Fibroblast of gingiva (primary cell): ENCODE measurements around the gene CARD18.

ENCODE experiments used
- DNase-seq: peaks from one replicate; pipeline ENCODE4 v3.0.0-alpha.2; 2011; ENCODE audit warnings: low read depth

The CARD18 gene, protein sequence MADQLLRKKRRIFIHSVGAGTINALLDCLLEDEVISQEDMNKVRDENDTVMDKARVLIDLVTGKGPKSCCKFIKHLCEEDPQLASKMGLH

DNA sequence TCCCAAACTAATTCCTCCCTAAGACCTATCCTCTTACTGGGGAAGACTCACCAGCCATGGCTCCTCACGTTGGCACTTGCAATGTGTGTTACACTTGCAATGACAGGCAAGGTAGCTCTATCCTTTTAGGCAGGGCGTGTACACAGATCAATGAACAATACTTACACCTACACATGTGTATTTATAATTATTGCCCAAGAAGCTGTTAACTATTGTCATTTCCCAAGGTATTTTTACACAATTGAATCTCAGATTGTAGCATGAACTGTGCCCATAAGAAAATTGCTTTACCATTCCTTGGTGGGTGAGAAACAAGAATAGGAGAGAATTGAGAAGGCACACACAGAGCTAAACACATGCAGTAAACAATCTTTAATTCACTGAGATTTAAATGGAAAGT, at the start of gene CARD18:
CARD18 (minus strand) TSS at position 101 of the 400 bp plus-strand sequence; CDS start at position 58, 43 bp downstream.
- no peak for DNase-seq

GRCh38 chr11:105183987-105184386, 44.4 kb upstream of the CARD18 start:
- no peak for DNase-seq

- no peak for DNase-seq
Observed at GRCh38 chr11:105183426-105183825, 43.9 kb upstream of the CARD18 start.

DNA sequence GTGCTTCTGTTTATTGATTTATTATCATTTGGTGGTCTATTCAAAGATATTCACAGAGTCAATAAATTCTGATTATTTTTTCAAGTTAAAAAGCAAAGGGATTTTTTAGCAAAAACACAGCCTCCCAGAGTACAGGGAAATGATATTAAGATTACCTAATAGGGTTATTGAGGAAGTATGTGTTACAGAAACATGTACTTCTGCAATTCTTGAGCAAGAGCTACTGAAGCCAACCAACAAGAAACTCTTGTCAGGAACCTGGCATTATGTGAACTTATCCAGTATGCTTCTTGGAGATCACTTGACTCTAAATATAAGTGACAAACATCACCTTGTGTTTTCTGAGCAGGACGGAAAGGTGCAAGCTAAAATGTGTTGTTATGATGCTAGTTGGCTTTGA, 42.0 kb upstream of the CARD18 start:
- peak; percentile 59 for DNase-seq

- no peak for DNase-seq
Observed at GRCh38 chr11:105181100-105181499, 41.5 kb upstream of the CARD18 start.

DNA sequence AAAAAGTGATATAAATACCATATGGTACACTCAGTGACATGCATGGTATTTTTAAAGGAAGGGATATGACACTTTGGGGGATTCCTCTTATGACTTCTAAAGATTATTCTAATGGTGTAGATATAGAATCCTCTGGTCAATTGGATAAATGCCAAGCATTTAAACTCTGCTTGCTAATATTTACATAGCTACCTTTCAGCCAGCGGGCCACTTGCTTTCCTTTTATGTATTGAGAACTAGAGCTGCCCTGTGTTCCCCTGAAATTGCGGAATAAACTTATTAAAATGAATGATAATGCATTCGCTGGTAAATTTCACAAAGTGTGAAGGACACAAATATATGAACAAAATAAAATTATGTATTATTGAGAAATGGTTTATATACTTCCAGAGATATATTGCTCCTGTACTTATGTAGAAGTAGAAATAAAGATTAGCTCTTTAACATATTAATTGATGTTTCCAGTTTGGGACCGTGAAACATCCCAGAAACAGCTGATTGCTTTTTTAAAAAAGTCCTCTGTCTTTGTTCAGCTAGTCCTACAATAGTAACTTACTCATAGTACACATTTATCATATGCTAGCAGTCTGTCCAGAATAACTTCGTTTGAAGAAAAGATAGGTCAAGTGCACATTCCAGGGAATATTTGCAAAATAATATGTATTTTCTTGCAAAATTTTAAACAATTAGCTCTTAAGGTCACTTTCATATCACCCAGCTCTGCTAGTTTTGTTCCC, 40.1 kb upstream of the CARD18 start:
- DNase-seq: no peak

- peak; percentile 92 for DNase-seq
Observed at GRCh38 chr11:105177658-105178057, 38.1 kb upstream of the CARD18 start.

DNA sequence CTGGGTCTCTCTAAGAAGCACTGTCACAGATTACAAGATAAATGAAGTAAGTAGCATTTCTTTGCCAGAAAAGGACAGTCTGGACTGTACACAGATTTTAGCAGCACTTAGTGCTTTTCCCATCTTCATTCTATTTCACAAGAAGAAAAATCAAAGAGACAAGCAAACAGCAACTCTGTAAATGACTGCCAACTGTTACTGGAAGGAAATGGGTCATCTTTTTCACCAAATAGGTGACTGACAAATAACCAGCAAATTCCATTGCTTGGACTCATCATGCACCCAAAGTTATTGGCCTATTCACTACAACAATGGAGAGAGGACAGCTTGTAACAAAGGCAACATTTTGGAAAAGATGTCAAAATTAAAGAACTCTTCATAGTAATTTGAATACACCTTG, 28.9 kb upstream of the CARD18 start:
- DNase-seq: peak; percentile 10

DNA sequence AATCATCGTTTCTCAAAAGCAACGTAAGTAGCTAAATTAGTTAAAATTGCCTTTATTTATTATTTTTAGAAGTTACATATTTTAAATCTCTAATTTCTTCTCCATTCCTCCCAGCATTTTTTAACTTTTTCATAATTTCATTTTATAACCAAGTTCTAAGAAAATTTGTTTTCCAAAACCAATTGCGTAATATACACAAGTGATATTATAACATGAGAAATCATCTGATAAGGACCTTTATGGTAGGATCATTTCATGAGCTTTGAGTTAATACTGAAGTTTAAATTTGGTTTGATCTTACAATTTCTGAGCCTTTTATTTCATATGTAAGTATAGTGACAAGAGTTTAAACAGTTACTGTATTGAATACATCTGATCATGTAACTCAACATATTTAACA, 27.7 kb upstream of the CARD18 start:
- no peak for DNase-seq

GRCh38 chr11:105164208-105164607, 24.6 kb upstream of the CARD18 start:
- no peak for DNase-seq

DNA sequence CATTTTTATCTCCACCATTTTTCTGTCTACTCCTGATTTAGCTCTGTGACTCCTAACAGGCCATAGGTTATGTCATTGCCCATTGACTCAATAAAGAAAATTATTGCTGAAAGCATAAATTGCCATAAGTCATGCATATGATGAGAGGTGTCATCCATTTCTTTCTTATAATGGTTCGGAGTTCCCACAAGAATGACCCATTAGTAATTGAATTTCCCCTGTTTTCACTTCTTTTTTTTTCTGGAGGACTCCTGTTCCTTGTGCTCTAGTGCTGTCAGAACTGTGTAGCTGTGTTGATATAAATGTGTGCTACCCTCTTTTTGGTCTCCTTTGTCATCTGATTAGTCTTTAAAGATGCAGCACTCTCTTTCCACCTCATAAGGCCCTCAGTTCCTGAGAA, 22.9 kb upstream of the CARD18 start:
- DNase-seq: no peak

DNA sequence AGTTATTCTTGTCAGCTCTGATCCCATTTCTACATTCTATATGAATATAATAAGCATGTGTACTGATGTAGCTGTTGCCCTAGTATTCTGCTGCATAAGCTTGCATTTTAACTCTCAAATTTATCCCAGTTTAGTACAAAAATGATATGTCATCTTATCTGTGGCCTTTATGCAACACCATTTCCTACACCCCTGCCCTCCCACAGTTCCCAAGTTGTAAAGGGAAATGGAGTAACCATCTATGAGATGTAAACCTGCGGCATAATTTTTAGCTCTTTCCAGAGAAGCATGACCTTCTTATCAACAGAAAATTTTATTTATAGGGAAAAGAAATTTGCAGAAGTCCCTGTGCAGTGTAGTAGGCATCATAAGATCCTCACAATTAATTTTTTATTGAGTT, 18.9 kb upstream of the CARD18 start:
- no peak for DNase-seq

DNA sequence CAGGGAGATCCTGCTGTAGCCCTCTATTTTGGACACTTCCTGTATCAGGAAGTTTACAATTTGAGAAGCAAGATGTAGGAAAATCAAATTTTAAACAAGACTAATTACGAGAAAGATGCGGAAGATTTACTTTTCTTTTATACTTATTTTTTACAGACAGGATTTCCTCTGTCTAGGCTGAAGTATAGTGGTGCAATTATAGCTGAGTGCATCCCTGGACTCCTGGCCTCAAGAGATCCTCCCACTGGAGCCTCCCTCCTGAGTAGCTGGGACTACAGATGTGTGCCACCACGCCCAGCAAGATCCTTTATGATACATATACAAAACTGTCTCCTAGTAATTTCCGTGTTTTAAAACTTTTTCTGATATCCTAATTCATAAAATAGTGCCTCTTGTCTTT, 17.2 kb upstream of the CARD18 start:
- no peak for DNase-seq

GRCh38 chr11:105156231-105156630, 16.7 kb upstream of the CARD18 start:
- DNase-seq: no peak

DNA sequence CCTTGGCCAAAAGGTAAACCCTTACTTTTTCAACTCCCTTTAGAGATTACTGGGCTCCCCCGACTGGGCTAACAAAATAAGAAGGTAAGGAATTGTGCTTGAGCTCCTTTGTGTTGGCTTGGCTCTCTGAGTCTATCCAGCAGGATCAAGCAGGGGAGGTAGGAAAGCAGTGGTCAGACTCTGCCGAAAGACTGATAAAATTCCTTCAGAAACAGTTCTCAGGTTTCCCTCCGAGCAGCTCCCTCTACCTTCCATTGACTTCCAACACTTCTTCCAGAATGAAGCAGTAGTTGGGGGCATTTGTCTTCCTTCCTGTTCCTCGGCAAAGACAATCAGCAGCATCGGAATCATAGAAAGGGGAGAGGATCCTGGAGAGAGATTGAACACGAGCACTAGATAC, 16.1 kb upstream of the CARD18 start:
- DNase-seq: no peak

- DNase-seq: no peak
Observed at GRCh38 chr11:105153392-105153791, 13.8 kb upstream of the CARD18 start.

GRCh38 chr11:105152560-105152959, 13.0 kb upstream of the CARD18 start:
- DNase-seq: no peak

DNA sequence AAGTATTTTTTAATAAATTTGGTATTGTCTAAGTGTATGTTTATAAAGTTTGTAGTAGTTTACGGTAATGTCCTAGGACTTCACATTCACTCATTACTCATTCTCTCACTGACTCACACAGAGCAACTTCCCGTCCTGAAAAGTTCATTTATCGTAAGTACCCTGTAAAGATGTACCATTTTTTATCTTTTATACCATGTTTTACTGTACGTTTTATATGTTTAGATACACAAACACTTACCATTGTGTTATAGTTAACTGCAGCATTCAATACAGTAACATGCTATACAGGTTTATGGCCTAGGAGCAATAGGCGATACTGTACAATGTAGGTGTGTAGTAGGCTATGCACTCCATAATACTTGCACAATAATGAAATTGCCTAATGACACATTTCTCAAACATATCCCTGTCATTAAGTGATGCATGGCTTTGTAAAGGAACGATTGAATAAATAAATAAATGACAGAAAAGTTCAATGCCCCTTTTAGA, 12.5 kb upstream of the CARD18 start:
- DNase-seq: peak; percentile 31

DNA sequence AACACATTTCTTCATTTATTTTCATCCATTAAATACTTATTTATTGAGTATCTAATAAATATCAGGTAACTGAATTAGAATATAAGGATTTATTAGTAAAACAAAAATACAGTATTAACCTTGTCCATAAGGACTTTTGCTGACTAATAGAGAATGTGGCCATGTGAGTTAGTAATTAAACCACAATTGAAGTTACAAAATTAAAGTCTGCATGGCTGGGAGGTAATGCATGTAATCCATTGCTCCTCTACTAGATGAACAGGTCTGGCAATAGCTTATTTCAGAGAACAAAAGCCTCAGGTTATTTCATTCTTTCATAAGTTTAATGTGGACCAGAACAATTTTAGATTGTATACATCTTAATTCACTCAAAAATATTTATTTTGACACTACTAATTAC, 9.9 kb upstream of the CARD18 start:
- no peak for DNase-seq

DNA sequence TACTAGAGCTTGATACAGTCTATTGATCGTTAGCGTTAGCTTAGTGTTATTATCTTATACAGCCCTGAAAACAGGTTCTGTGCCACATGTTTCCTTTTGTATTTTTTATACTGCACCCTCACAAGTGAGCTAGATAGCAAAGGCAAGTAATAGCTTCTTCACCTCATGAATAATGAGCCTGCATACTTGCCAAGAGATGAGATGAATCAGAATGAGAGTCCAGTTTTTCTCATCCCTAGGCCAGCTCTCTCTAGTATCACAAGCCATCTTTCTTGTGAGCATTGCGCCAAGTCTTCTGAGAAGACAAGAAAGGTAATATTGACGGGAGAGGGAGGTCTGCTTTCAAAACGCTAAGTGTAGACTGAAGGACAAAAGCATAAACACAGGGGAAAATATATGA, 8.7 kb upstream of the CARD18 start:
- DNase-seq: no peak

- DNase-seq: peak; percentile 63
Observed at GRCh38 chr11:105144887-105145286, 5.3 kb upstream of the CARD18 start.

GRCh38 chr11:105142167-105142566, 2.6 kb upstream of the CARD18 start:
- no peak for DNase-seq

DNA sequence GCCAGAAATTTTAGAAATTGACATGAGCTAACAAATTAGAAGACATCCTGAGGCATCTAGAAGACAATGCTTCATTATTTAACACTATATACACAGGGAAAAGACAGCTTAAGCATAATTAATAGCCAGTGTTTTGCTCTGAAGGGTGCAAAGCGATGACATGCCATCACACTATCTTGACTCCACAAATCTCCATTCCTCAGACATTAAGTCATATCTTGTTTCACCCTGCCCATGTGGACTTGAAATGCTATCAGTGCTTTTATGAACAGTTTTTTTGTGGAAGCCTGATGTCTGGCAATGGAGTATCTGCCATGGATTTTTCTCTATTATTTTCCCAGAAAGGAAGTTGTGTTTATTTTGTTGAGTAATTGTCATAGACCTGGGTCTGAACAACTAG, 2.3 kb downstream of the CARD18 start:
- no peak for DNase-seq

GRCh38 chr11:105135883-105136282, 3.7 kb downstream of the CARD18 start:
- no peak for DNase-seq
